GM21515 (cell line): Measurements from ENCODE around the gene TNS4.

Source experiments
- ATAC-seq: cut with Tn5 transposase; IDR thresholded peaks from one replicate; pipeline ENCODE4 v1.9.1; 2021; ENCODE audit not compliant: unreplicated experiment

TNS4 gene

GRCh38 chr17:40535924-40536294 is 34.5 kb upstream of the TNS4 start:
- no peak for ATAC-seq

GRCh38 chr17:40535438-40535837 is 34.0 kb upstream of the TNS4 start:
- no peak for ATAC-seq

GRCh38 chr17:40534371-40535189 is 33.2 kb upstream of the TNS4 start:
- ATAC-seq, result no peak

GRCh38 chr17:40533896-40534295 is 32.5 kb upstream of the TNS4 start:
- ATAC-seq, result no peak

DNA sequence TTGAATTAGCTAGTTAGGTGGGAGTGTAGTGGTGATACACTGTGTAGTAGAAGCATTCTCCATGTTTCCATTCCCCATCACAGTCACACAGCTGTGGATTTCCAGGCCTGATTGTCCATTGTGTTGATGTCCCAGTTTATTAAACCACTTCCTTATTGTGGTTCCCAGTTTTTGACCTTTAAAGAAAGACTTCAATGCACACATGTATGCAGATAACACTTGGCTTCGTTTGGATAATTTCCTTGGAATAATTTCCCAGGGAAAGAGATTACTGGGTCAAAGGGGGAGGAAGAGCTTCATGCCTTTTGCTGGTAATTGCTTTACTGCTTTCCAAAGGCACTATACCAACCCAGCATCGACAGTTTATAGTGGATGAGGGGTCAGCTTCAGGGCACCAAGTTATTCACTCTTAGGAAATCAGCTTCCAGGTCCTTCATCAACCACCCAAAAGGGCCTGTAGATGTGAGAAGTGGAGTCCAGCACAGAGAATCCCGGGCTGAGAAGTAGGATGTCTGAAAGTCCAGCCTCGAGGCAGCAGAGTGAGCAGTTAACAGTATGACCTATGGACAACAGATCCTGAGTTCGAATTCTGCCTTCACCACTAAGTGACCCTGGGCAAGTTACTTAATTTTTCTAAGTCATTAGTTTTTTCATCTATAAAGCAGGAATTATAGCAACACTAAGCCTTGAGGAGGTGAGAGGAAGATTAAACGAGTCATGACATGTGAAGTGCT is 31.3 kb upstream of the TNS4 start:
- no peak for ATAC-seq

DNA sequence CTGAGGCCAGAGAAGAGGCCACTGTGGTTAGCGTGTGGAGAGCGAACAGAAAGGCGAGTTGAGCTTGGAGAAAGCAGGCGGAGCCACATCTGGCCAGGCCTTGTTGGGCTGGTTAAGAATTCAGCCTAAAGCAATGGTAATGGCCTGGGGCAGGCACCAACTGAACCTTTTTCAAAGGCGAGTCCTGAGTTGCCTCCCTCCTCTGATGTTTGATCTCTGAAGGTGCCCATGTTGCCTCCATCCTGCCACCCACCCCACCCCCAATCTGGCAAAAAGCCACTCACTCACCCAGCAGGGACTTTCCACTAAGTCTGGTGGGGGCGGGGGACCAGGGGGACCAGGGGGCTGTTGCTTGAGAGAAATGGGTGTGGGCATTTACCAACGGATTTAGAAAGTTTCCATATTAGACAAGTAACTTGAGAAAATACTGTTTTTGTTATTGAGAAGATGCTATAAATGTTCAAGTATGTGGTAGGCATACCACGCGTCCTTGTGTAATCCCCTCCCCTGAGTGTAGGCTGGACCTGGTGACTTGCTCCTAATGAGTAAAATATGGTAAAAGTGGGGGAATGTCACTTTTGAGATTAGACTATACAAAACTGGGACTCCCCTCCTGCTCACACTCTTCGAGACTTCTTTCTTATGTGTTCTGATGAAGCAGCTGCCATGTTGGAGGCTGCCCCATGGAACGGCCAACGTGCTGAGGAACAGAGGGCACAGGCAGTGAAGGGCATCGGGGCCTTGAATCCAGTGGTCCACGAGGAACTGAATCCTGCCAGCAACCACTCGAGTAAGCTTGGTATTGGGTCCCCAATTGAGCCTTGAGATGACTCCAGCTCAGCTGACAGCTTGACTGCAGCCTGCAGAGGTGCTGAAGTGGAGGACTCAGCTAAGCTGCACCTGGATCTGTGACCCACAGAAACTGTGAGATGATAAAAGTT is 29.9 kb upstream of the TNS4 start:
- ATAC-seq, result no peak

DNA sequence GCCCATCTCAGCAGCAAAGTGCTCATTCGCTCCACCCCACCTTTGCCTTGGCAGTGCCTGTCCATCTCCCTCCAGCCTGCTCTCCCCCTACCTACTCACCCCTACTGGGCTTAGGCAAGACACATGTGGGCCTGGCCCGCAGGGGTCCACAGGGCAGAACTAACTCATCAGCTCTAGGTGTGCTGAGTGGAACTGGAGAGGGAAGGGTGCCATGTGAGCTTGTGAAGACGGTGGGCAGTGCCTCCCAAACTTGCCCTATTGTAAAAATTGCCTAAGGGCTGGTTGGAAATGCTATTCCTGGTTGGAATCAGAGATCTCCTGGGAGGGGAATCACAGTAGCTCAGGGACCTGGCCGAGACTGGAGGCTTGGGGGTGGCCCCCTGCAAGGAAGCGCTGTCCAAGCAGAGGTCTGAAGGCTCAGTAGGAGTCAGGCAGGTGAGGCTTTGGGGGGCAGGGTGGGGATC is 29.1 kb upstream of the TNS4 start:
- ATAC-seq, result no peak

GRCh38 chr17:40529991-40530390 is 28.6 kb upstream of the TNS4 start:
- ATAC-seq, result no peak

- ATAC-seq, result no peak
These were observed 27.4 kb upstream of the TNS4 start for GRCh38 chr17:40528692-40529417.

GRCh38 chr17:40526668-40527067 is 25.2 kb upstream of the TNS4 start:
- no peak for ATAC-seq

GRCh38 chr17:40525294-40525693 is 23.9 kb upstream of the TNS4 start:
- ATAC-seq, result no peak

- ATAC-seq, result no peak
These were observed 23.0 kb upstream of the TNS4 start for GRCh38 chr17:40524243-40524965.

DNA sequence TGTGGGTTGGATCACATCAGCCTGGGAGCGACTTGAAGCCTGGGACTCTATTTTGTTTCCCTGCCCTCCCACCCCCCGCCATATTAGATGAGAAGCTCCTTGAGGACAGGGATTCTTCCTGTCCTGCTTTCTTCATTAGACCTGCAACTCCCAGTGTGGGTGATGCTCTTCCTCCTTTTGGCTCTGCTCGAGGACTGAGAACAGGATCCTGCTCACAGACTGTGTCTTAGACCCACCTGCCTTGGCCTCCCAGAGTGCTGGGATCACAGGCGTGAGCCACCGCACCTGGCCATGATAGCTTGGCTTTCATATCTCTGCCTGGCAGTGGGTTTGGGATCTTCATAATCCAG is 21.5 kb upstream of the TNS4 start:
- no peak for ATAC-seq

- ATAC-seq, result no peak
These were observed 21.0 kb upstream of the TNS4 start for GRCh38 chr17:40522250-40522960.

- no peak for ATAC-seq
These were observed 19.6 kb upstream of the TNS4 start for GRCh38 chr17:40520991-40521453.

DNA sequence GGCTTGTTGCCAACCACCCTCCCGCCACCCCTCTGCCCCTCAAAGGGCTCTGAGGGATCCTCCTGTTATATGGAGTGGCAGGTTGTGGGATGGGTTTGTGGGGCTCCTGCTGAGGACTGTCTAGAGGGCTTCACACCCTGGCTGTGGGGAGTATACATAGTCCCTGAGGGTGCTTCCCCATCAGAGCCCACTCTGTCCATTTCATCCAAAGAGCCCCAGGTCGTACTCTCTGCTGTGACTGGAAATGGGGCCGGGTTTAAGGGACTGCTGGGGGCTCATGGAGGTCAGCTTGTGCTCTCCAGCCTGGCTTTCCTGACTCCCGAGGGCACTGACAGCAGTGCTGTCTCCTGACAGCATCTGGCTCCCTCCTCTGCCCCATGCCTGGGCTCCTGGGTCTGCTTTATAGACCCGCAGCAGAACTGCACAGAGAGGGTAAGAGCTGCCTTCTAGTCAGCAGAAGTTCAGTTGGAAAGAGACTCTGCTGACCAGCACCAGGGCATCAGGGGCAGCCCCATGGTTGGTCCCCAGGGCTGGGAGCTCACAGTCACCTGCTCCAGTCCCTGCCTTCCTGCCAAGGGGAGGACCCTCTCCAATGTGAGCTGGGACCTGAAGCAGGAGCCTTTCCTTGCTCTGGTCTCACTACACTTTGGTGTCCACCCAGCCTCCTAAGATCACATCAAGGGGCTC is 17.8 kb upstream of the TNS4 start:
- ATAC-seq, result no peak

GRCh38 chr17:40518401-40519088 is 17.1 kb upstream of the TNS4 start:
- no peak for ATAC-seq

- ATAC-seq, result no peak
These were observed 16.6 kb upstream of the TNS4 start for GRCh38 chr17:40517981-40518380.
